ENCODE measurements around the gene TPO.

- TF ChIP-seq CTCF (conservative IDR thresholded peaks at IDR 0.05) (no peak), EZH2 (IDR thresholded peaks at IDR 0.05; ENCODE audit: low read depth) (no peak)
Measured at GRCh38 chr2:1440581-1440980, 27.3 kb downstream of the TPO start.
